HG02678 (cell line): ENCODE results near the gene MYO18B.

ENCODE experiments used
- ATAC-seq: cut with Tn5 transposase; IDR thresholded peaks from one replicate; pipeline ENCODE4 v1.9.1; 2021; ENCODE audit warnings: mild to moderate bottlenecking, moderate library complexity; ENCODE audit not compliant: unreplicated experiment

Gene MYO18B

GRCh38 chr22:25843660-25844405 is 101.8 kb downstream of the MYO18B start:
- ATAC-seq, result no peak

- no peak for ATAC-seq
Measured at GRCh38 chr22:25844601-25845000, 102.6 kb downstream of the MYO18B start.

GRCh38 chr22:25845985-25846745 is 104.2 kb downstream of the MYO18B start:
- ATAC-seq, result no peak

- ATAC-seq, result no peak
Measured at GRCh38 chr22:25847451-25847850, 105.5 kb downstream of the MYO18B start.

GRCh38 chr22:25848954-25849353 is 107.0 kb downstream of the MYO18B start:
- no peak for ATAC-seq

- no peak for ATAC-seq
Measured at GRCh38 chr22:25849522-25849921, 107.5 kb downstream of the MYO18B start.

- ATAC-seq, result no peak
Measured at GRCh38 chr22:25852223-25852622, 110.2 kb downstream of the MYO18B start.

- ATAC-seq, result no peak
Measured at GRCh38 chr22:25853078-25853477, 111.1 kb downstream of the MYO18B start.

GRCh38 chr22:25853501-25854284 is 111.7 kb downstream of the MYO18B start:
- no peak for ATAC-seq

GRCh38 chr22:25869771-25870170 is 127.8 kb downstream of the MYO18B start:
- no peak for ATAC-seq

GRCh38 chr22:25874327-25874726 is 132.3 kb downstream of the MYO18B start:
- no peak for ATAC-seq

- no peak for ATAC-seq
Measured at GRCh38 chr22:25875461-25875860, 133.5 kb downstream of the MYO18B start.

GRCh38 chr22:25876871-25877270 is 134.9 kb downstream of the MYO18B start:
- ATAC-seq, result no peak

- ATAC-seq, result no peak
Measured at GRCh38 chr22:25878933-25879332, 136.9 kb downstream of the MYO18B start.

- ATAC-seq, result no peak
Measured at GRCh38 chr22:25880524-25880923, 138.5 kb downstream of the MYO18B start.

- no peak for ATAC-seq
Measured at GRCh38 chr22:25881210-25881755, 139.3 kb downstream of the MYO18B start.

- ATAC-seq, result no peak
Measured at GRCh38 chr22:25882360-25882759, 140.4 kb downstream of the MYO18B start.

- ATAC-seq, result no peak
Measured at GRCh38 chr22:25883482-25884033, 141.6 kb downstream of the MYO18B start.

GRCh38 chr22:25884121-25884520 is 142.1 kb downstream of the MYO18B start:
- ATAC-seq, result no peak

- no peak for ATAC-seq
Measured at GRCh38 chr22:25888399-25889054, 146.5 kb downstream of the MYO18B start.
